ENCODE results near the gene PRPF39.
"Not testable (repeated sequence)": the region's sequence is repeated elsewhere in the genome, so short reads cannot be mapped to it uniquely, and the experiment has no call there.

Gene PRPF39

GRCh38 chr14:45140661-45141187, 56.8 kb downstream of the PRPF39 start:
- DNase-seq (ENCODE audit: low read depth), result no peak

- not testable (repeated sequence) for DNase-seq (ENCODE audit: low read depth)
Measured at GRCh38 chr14:45142083-45142482, 58.2 kb downstream of the PRPF39 start.

DNA sequence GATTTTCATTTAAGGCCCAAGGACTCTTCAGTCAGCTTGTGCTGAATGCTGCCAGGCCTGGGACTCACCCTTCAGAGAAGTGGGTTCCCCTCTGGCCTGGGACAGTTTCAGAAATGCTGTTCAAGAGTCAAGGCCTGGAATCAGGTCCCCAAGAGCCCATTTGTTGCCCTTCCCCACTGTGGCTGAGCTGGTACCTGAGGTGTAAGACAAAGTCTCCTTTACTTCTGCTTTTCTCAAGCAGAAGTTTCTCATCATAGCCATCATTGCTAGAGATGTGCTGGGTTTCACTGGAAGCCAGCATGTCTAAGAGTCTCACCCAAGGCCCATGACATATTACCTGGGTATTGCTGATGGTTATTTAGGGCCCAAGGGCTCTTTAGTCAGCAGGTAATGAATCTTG, 60.7 kb downstream of the PRPF39 start:
- no peak for DNase-seq (ENCODE audit: low read depth)

- no peak for DNase-seq (ENCODE audit: low read depth)
Measured at GRCh38 chr14:45145214-45145613, 61.3 kb downstream of the PRPF39 start.

DNA sequence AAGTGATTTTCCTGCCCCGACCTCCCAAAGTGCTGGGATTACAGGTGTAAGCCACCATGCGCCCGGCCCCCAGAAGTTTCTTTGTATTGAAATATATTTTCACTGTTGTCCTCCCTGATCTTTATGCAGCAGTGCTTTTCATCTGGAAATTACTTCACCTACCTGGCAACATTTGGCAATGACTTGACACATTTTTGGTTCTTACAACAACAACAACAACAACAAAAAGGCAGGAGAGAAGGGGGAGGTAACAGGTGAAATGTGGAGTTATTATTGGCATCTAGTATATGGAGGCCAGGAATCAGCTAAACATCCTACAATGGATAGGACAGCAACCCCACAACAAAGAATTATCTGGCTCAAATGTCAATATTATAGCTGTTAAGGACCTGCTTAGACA, 65.7 kb downstream of the PRPF39 start:
- no peak for DNase-seq (ENCODE audit: low read depth)

GRCh38 chr14:45150386-45150890, 66.5 kb downstream of the PRPF39 start:
- no peak for DNase-seq (ENCODE audit: low read depth)

DNA sequence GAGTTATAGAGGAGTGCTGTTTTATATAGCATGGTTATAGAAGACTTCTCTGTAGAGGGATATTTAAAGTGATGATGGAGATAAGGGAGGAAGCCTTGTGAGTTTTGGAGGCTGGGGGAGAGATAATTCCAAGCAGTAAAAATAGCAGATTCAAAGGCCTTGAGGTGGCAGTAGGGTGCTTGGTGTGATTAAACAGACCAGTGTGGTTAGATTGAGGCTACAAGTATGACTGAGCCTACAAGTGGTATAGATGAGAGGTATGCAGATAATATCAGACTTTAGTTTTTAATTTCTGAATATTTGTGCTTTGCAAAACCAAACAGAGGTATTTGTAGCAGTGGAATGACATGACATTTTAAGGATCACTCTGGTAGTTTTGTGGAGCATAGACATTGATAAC, 72.2 kb downstream of the PRPF39 start:
- no peak for DNase-seq (ENCODE audit: low read depth)

Data from stimulated activated CD8-positive, alpha-beta memory T cell treated with anti-CD3 and anti-CD28 coated beads, Interleukin-7, amount 100 ng/mL, for 24 hours (primary cell).